ENCODE results near the gene CD28.

Gene CD28

GRCh38 chr2:203720915-203721672 lies 14.7 kb downstream of the CD28 start:
- peak overlapping the region in 1 of 3 experiments; percentile 1 for H3K27ac Mint-ChIP-seq
- no peak overlapping the region for H3K4me3 Mint-ChIP-seq
- H3K36me3 Mint-ChIP-seq (ENCODE audit: low read depth) = no peaks in the 10 kb centered on the region
- TF ChIP-seq CTCF (IDR thresholded peaks at IDR 0.05; ENCODE audit: unreplicated experiment in 3 of 3) = no peak
- H3K27me3 Mint-ChIP-seq (ENCODE audit: low read depth) = no peaks in the 10 kb centered on the region
- H3K9me3 Mint-ChIP-seq = no peaks in the 10 kb centered on the region
- H3K4me1 Mint-ChIP-seq = peaks cover 15% of the 10 kb centered on the region

GRCh38 chr2:203721781-203722300 lies 15.4 kb downstream of the CD28 start:
- H3K27ac Mint-ChIP-seq = no peak overlapping the region

GRCh38 chr2:203722411-203722810 lies 16.0 kb downstream of the CD28 start:
- H3K27me3 Mint-ChIP-seq (ENCODE audit: low read depth) = no peaks in the 10 kb centered on the region
- no peak overlapping the region for H3K4me3 Mint-ChIP-seq
- H3K36me3 Mint-ChIP-seq (ENCODE audit: low read depth) = no peaks in the 10 kb centered on the region
- H3K9me3 Mint-ChIP-seq = no peaks in the 10 kb centered on the region
- peaks cover 20% of the 10 kb centered on the region for H3K4me1 Mint-ChIP-seq
- H3K27ac Mint-ChIP-seq = no peak overlapping the region
- TF ChIP-seq CTCF (IDR thresholded peaks at IDR 0.05; ENCODE audit: unreplicated experiment in 3 of 3) = no peak

More at GRCh38 chr2:203721781-203722300, 15.4 kb downstream of the CD28 start:
- TF ChIP-seq CTCF (IDR thresholded peaks at IDR 0.05; ENCODE audit: unreplicated experiment in 3 of 3) = no peak
- Mint-ChIP-seq H3K4me3 (no peak overlapping the region), H3K9me3 (no peaks in the 10 kb centered on the region), H3K27me3 (ENCODE audit: low read depth) (no peaks in the 10 kb centered on the region), H3K36me3 (ENCODE audit: low read depth) (no peaks in the 10 kb centered on the region), H3K4me1 (peaks cover 19% of the 10 kb centered on the region)

- Mint-ChIP-seq H3K27me3 (ENCODE audit: low read depth) (no peaks in the 10 kb centered on the region), H3K4me1 (peaks cover 42% of the 10 kb centered on the region), H3K9me3 (no peaks in the 10 kb centered on the region), H3K4me3 (no peak overlapping the region), H3K27ac (no peak overlapping the region), H3K36me3 (ENCODE audit: low read depth) (no peaks in the 10 kb centered on the region)
- no peak for TF ChIP-seq CTCF (IDR thresholded peaks at IDR 0.05; ENCODE audit: unreplicated experiment in 3 of 3)
Observed at GRCh38 chr2:203728321-203728720, 21.9 kb downstream of the CD28 start.

- TF ChIP-seq CTCF (IDR thresholded peaks at IDR 0.05; ENCODE audit: unreplicated experiment in 3 of 3) = no peak
- Mint-ChIP-seq H3K4me3 (no peak overlapping the region), H3K27me3 (ENCODE audit: low read depth) (no peaks in the 10 kb centered on the region), H3K9me3 (no peaks in the 10 kb centered on the region), H3K36me3 (ENCODE audit: low read depth) (no peaks in the 10 kb centered on the region), H3K27ac (peak overlapping the region in 1 of 3 experiments; percentile 8), H3K4me1 (peaks cover 49% of the 10 kb centered on the region)
Observed at GRCh38 chr2:203730076-203730729, 23.8 kb downstream of the CD28 start.

All from nephron (organoid).